ENCODE data around the gene MYO6. TPM values are rescaled to one million over a fixed set of nuclear protein-coding genes. Genes with fewer than 3 reads are reported as not detected.

The MYO6 gene
- polyA plus RNA-seq, 1 experiment = 13.7 TPM

DNA sequence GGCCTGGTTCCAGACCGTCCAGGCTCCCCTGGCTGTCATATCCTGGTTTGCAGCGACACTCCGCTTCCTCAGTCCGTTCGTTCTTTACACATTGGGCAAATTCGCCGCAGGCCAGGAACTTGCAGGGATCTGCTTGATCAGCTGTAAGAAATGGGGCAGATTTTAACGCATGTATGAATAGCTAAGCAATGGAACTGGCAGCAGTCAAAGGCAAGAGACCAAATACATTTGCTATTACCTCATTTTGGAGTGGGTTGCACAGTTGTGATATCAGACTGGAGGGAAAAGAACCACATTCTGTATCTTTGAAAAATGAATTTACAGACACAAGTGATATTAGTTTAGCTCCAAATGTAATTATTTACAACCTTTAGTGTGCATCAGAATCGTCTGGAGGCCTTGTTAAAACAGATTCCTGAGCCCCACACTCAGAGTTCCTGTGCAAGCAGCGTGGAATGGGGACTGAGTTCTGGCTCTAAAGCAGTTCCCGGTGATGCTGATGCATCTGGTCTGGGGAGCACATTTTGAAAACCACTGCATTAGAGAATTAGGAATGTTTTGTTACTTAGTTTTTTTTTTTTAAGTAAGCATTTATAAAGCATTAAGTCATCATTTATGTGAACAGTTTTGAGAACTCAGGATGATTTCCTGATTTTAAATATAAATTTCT is 182.1 kb downstream of the MYO6 start:
- DNase-seq (ENCODE audit: low read depth, low spot score) = no peak
- Histone ChIP-seq H3K27me3 (ENCODE audit: control insufficient read depth, insufficient read depth, low read length) (peaks cover 3% of the 10 kb centered on the region), H3K4me3 (ENCODE audit: low read depth, low read length) (no peak overlapping the region), H3K9me3 (ENCODE audit: control insufficient read depth, insufficient read depth, low read length) (no peaks in the 10 kb centered on the region; the same call in 1 of the 2 replicates), H3K27ac (ENCODE audit: low read depth, low read length) (no peak overlapping the region)
- TF ChIP-seq, protein P1, sequence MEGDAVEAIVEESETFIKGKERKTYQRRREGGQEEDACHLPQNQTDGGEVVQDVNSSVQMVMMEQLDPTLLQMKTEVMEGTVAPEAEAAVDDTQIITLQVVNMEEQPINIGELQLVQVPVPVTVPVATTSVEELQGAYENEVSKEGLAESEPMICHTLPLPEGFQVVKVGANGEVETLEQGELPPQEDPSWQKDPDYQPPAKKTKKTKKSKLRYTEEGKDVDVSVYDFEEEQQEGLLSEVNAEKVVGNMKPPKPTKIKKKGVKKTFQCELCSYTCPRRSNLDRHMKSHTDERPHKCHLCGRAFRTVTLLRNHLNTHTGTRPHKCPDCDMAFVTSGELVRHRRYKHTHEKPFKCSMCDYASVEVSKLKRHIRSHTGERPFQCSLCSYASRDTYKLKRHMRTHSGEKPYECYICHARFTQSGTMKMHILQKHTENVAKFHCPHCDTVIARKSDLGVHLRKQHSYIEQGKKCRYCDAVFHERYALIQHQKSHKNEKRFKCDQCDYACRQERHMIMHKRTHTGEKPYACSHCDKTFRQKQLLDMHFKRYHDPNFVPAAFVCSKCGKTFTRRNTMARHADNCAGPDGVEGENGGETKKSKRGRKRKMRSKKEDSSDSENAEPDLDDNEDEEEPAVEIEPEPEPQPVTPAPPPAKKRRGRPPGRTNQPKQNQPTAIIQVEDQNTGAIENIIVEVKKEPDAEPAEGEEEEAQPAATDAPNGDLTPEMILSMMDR (IDR thresholded peaks at IDR 0.05; ENCODE audit: low read depth, low read length) = no peak
- CTCF ChIA-PET = interaction anchor here (1.0 to 2.9 kb wide), 10 partner anchors 12 to 1535 kb away, joined by 3 to 36 read pairs (median 4); no protein-coding TSS in a partner anchor
- POLR2A ChIA-PET = no interaction called here

DNA sequence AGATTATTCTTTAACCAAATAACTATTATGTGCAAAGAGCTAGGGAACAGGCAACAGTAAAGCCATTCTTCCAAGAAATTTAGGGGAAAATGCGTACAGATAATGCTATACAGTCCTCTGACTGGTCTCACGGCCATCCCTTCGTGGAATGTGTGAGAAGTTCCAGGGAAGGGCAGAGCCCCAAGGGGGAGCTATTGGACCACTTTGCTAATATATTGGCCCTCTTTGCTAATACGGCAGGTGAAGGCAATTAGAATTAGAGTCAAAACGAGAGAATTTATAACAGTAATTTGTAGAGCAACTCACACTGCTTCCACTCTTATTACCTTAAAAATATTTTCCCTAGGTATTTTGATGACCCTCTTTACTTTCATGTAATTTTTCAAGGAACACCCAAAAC is 183.0 kb downstream of the MYO6 start:
- DNase-seq (ENCODE audit: low read depth, low spot score) = no peak
- ChIA-PET CTCF (interaction anchor here (0.7 to 2.9 kb wide), 16 partner anchors 11 to 1534 kb away, joined by 3 to 36 read pairs (median 4); no protein-coding TSS in a partner anchor), POLR2A (no interaction called here)
- TF ChIP-seq, protein P1 (IDR thresholded peaks at IDR 0.05; ENCODE audit: low read depth, low read length) = peak; percentile 70
- Histone ChIP-seq H3K9me3 (ENCODE audit: control insufficient read depth, insufficient read depth, low read length) (no peaks in the 10 kb centered on the region; the same call in 1 of the 2 replicates), H3K27ac (ENCODE audit: low read depth, low read length) (no peak overlapping the region), H3K4me3 (ENCODE audit: low read depth, low read length) (no peak overlapping the region), H3K27me3 (ENCODE audit: control insufficient read depth, insufficient read depth, low read length) (peaks cover 7% of the 10 kb centered on the region)

DNA sequence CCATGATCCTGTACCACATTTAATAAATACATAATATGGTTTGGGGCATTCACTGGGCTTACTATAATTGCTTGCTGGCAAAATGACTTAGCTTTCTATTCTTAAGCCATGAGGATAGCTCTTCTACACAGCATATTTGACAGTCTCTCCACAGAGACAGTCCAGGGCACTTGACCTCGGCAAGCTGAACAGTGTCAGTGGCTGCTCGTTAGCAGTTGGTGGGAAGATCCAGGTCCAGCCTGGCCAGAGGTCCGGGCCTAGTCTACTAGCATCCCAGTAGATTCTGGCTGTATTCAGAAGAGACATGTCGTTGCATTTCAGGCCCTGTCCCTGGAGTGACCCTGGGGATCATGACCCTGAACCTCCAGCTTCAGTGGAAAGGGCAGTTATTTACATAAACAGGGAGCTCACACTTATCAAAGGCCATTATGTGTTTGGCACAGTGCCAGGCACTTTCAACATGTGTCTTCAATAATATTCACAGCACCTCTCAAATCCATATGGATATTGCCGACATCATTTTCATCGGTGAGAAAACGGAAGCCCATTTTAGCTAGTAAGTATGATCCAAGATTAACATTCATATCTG is 184.4 kb downstream of the MYO6 start:
- Histone ChIP-seq H3K9me3 (ENCODE audit: control insufficient read depth, insufficient read depth, low read length) (no peaks in the 10 kb centered on the region; the same call in 1 of the 2 replicates), H3K4me3 (ENCODE audit: low read depth, low read length) (no peak overlapping the region), H3K27me3 (ENCODE audit: control insufficient read depth, insufficient read depth, low read length) (peaks cover 7% of the 10 kb centered on the region), H3K27ac (ENCODE audit: low read depth, low read length) (no peak overlapping the region)
- CTCF ChIA-PET = interaction anchor here (0.9 to 3.1 kb wide), 13 partner anchors 9 to 1533 kb away, joined by 3 to 42 read pairs (median 6); no protein-coding TSS in a partner anchor
- POLR2A ChIA-PET = no interaction called here
- TF ChIP-seq, protein P1 (IDR thresholded peaks at IDR 0.05; ENCODE audit: low read depth, low read length) = no peak
- DNase-seq (ENCODE audit: low read depth, low spot score) = no peak

- no peak overlapping the region for H3K27ac ChIP-seq (ENCODE audit: low read depth, low read length)
- peak overlapping the region; percentile 58 for H3K4me3 ChIP-seq (ENCODE audit: low read depth, low read length)
- POLR2A ChIA-PET = interaction anchor here (1.0 kb wide), 1 partner anchor 79 kb away, joined by 3 read pairs; no protein-coding TSS in a partner anchor
- CTCF ChIA-PET = interaction anchor here (0.5 to 3.1 kb wide), 22 partner anchors 8 to 1532 kb away, joined by 3 to 42 read pairs (median 4); no protein-coding TSS in a partner anchor
- no peaks in the 10 kb centered on the region; the same call in 1 of the 2 replicates for H3K9me3 ChIP-seq (ENCODE audit: control insufficient read depth, insufficient read depth, low read length)
- TF ChIP-seq, protein P1 (IDR thresholded peaks at IDR 0.05; ENCODE audit: low read depth, low read length) = peak; percentile 84
- peaks cover 10% of the 10 kb centered on the region for H3K27me3 ChIP-seq (ENCODE audit: control insufficient read depth, insufficient read depth, low read length)
- peak; percentile 55 for DNase-seq (ENCODE audit: low read depth, low spot score)
Measured at GRCh38 chr6:75934643-75935472, 185.8 kb downstream of the MYO6 start.
